HEK293T (cell line): ENCODE measurements around the gene ILK.

ENCODE experiments used
- CTCF ChIA-PET: fragments of 350-600 bp; formaldehyde crosslinking; extraction: SDS; loops from one replicate; lab custom pipeline; 2021; ENCODE audit warnings: antibody characterized with exemption, inconsistent platforms; lab: Yijun Ruan, JAX
- POLR2A ChIA-PET: fragments of 350-600 bp; formaldehyde crosslinking; extraction: SDS; loops from one replicate; lab custom pipeline; 2020; ENCODE audit warnings: antibody characterized with exemption, inconsistent platforms; lab: Yijun Ruan, JAX
- DNase-seq: peaks from one replicate; pipeline ENCODE4 v3.0.0; 2012; ENCODE audit warnings: mixed read lengths; ENCODE audit errors: extremely low spot score
- ARNT ChIP-seq: fragments of 450-650 bp; IDR thresholded peaks from 2 replicates; pipeline ENCODE4 v1.6.1; 2017; ENCODE audit warnings: mild to moderate bottlenecking
- BHLHE40 ChIP-seq: fragments of 450-650 bp; IDR thresholded peaks from 2 replicates; pipeline ENCODE4 v1.6.1; 2016; ENCODE audit warnings: mild to moderate bottlenecking, moderate library complexity, borderline replicate concordance
- CTBP1 ChIP-seq: fragments of 450-650 bp; IDR thresholded peaks from 2 replicates; pipeline ENCODE4 v1.6.1; 2016; ENCODE audit warnings: borderline replicate concordance
- ELF4 ChIP-seq: fragments of 450-650 bp; IDR thresholded peaks from 2 replicates; pipeline ENCODE4 v1.6.1; 2017; ENCODE audit warnings: antibody characterized with exemption
- FOXA1 ChIP-seq: fragments of 450-650 bp; IDR thresholded peaks from 2 replicates; pipeline ENCODE4 v1.6.1; 2016; ENCODE audit warnings: mild to moderate bottlenecking
- FOXK2 ChIP-seq: fragments of 450-650 bp; IDR thresholded peaks from 2 replicates; pipeline ENCODE4 v1.6.1; 2016; ENCODE audit warnings: mild to moderate bottlenecking
- FOXM1 ChIP-seq: fragments of 450-650 bp; IDR thresholded peaks from 2 replicates; pipeline ENCODE4 v1.6.1; 2017; ENCODE audit warnings: mild to moderate bottlenecking, borderline replicate concordance
- HDGF ChIP-seq: fragments of 450-650 bp; IDR thresholded peaks from 2 replicates; pipeline ENCODE4 v1.6.1; 2017; ENCODE audit warnings: antibody characterized with exemption, borderline replicate concordance
- L3MBTL2 ChIP-seq: fragments of 450-650 bp; conservative IDR thresholded peaks from 2 replicates; pipeline ENCODE4 v1.6.1; 2016; ENCODE audit warnings: mild to moderate bottlenecking
- LEF1 ChIP-seq: fragments of 450-650 bp; IDR thresholded peaks from 2 replicates; pipeline ENCODE4 v1.6.1; 2017; ENCODE audit warnings: mild to moderate bottlenecking, borderline replicate concordance
- NFRKB ChIP-seq: fragments of 450-650 bp; IDR thresholded peaks from 2 replicates; pipeline ENCODE4 v1.6.1; 2016; ENCODE audit warnings: mild to moderate bottlenecking, moderate library complexity
- SP1 ChIP-seq: fragments of 450-650 bp; IDR thresholded peaks from 2 replicates; pipeline ENCODE4 v1.6.1; 2017
- SUZ12 ChIP-seq: fragments of 450-650 bp; IDR thresholded peaks from 2 replicates; pipeline ENCODE4 v1.6.1; 2016; ENCODE audit warnings: mild to moderate bottlenecking
- TARDBP ChIP-seq: fragments of 450-650 bp; IDR thresholded peaks from 2 replicates; pipeline ENCODE4 v1.6.1; 2016
- ZNF384 ChIP-seq: fragments of 450-650 bp; IDR thresholded peaks from 2 replicates; pipeline ENCODE4 v1.6.1; 2016
- TF ChIP-seq, protein P1 (sequence below): fragments of 450-650 bp; IDR thresholded peaks from 2 replicates; pipeline ENCODE4 v1.6.1; 2016

The ILK gene

DNA sequence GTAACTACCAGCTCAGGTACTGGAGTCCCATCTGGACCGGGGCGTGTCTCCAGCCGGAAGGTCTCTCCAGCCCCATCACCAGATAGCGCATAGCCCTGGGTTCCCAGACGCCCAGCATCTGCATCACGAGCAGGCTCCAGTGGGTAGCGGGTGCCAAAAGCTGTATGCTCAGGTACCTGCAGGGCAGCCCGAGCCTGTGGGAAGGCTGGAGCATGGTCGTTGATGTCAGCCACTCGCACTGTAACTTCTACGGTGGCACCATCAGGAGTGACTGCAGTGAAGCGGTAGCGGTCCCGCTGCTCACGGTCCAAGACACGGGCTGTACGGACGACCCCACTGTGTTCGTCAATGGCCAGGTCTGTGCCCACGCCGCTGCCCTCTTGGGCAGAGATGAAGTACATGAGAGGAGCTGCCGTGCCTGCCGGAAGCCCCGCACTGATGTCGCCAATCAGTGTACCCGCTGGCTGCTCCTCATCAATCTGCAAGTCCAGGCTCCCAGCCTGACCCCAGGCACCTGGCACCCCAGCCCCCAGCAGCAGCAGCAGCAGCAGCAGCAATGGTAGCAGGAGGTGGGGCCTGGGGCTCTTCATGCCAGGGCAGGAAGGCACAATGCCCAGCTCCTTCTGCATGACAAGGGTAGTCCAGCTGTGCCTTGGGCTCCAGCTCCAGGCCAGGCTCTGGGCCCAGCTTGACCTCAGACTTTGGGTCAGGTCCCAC lies 37.6 kb downstream of the ILK start:
- CTCF ChIA-PET = no interaction called here
- POLR2A ChIA-PET = no interaction called here
- no peak for DNase-seq

DNA sequence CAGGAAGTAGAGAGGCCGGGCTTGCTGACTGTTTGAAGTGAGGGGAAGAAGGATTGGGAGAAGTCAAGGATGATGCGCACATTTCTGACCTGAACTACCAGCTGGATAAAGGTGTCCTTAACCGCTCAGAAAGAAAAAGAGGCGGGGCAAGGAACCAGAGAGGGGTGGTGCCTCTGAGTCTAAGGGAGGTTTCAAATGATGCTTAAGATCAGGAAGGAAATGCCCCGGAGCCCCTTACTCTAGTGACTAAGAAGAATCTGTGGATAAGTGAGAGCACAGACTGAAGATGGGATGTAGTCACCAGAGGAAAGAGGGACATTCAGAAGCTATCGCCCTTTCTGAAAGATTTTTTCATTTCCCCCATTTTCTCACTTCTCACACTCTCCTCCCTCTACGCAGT lies 39.4 kb downstream of the ILK start:
- CTCF ChIA-PET = no interaction called here

More for the DNA sequence above, 37.6 kb downstream of the ILK start:
- TF ChIP-seq L3MBTL2 (no peak), FOXA1 (no peak), ARNT (no peak), ZNF384 (no peak), TARDBP (no peak), HDGF (no peak), SUZ12 (no peak), BHLHE40 (no peak), ELF4 (no peak), SP1 (no peak), FOXK2 (no peak), NFRKB (no peak), CTBP1 (no peak), LEF1 (no peak), FOXM1 (no peak)
- TF ChIP-seq, protein P1, sequence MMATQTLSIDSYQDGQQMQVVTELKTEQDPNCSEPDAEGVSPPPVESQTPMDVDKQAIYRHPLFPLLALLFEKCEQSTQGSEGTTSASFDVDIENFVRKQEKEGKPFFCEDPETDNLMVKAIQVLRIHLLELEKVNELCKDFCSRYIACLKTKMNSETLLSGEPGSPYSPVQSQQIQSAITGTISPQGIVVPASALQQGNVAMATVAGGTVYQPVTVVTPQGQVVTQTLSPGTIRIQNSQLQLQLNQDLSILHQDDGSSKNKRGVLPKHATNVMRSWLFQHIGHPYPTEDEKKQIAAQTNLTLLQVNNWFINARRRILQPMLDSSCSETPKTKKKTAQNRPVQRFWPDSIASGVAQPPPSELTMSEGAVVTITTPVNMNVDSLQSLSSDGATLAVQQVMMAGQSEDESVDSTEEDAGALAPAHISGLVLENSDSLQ = no peak

DNA sequence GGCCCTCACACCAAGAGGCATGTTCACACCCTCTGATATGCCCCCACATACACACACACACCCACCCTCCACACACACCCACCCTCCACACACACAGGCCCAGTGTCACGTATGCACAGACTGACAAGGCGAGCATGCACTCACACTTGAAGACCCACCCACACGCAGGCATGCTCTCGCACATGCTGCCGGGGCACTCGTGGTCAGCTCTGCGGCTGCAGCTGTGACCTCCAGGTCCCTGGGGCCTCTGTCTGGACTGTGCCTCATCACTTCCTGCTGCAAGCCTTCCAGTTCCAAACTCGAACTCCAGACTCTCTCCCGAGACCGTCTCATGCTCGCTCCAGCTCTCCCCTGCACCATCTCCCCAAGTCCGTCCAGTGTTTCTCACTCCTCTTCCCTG lies 42.5 kb downstream of the ILK start:
- POLR2A ChIA-PET = interaction anchor here (0.7 kb wide), 1 partner anchor 11 kb away, joined by 3 read pairs; no protein-coding TSS in a partner anchor
- CTCF ChIA-PET = no interaction called here
- no peak for DNase-seq
- TF ChIP-seq FOXM1 (no peak), FOXK2 (no peak), CTBP1 (no peak), SUZ12 (no peak), ELF4 (no peak), FOXA1 (no peak), BHLHE40 (no peak), HDGF (no peak), TARDBP (no peak), ZNF384 (no peak), L3MBTL2 (no peak), LEF1 (no peak), NFRKB (no peak), ARNT (no peak), SP1 (no peak)
- TF ChIP-seq, protein P1 = no peak

More for the DNA sequence above, 39.4 kb downstream of the ILK start:
- TF ChIP-seq FOXM1 = no peak
- TF ChIP-seq NFRKB = no peak
- no peak for TF ChIP-seq FOXA1
- no peak for TF ChIP-seq BHLHE40
- TF ChIP-seq, protein P1 = no peak
- TF ChIP-seq ARNT = no peak
- no peak for TF ChIP-seq SUZ12
- TF ChIP-seq FOXK2 = no peak
- no peak for TF ChIP-seq SP1
- no peak for TF ChIP-seq ZNF384
- TF ChIP-seq ELF4 = no peak
- no peak for TF ChIP-seq LEF1
- TF ChIP-seq TARDBP = no peak
- no peak for TF ChIP-seq HDGF
- no peak for TF ChIP-seq CTBP1
- no peak for TF ChIP-seq L3MBTL2
- no peak for DNase-seq
- POLR2A ChIA-PET = no interaction called here

DNA sequence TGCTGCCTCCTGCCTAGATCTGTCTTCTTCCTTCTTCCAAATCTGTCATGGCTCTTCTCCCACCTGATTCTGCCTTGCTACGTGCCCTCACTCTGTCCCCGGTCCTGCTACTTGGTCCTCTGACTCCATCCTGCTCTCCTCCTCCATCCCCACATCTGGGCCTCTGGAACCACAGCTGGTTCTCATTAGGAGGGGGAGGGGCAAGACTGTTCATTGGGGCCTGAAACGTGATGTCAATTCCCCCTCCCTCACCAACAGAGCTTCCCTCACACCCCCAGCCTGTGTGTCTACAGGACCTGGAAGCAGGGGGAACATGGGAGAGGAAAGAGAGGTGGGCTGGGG lies 43.0 kb downstream of the ILK start:
- TF ChIP-seq ZNF384 (no peak), NFRKB (no peak)
- CTCF ChIA-PET = interaction anchor here (0.8 kb wide), 1 partner anchor 37 kb away, joined by 3 read pairs; the partner anchor contains the start of gene MRPL17
- POLR2A ChIA-PET = interaction anchor here (0.7 to 0.9 kb wide), 2 partner anchors 9 to 11 kb away, joined by 3 read pairs; no protein-coding TSS in a partner anchor
- no peak for DNase-seq

DNA sequence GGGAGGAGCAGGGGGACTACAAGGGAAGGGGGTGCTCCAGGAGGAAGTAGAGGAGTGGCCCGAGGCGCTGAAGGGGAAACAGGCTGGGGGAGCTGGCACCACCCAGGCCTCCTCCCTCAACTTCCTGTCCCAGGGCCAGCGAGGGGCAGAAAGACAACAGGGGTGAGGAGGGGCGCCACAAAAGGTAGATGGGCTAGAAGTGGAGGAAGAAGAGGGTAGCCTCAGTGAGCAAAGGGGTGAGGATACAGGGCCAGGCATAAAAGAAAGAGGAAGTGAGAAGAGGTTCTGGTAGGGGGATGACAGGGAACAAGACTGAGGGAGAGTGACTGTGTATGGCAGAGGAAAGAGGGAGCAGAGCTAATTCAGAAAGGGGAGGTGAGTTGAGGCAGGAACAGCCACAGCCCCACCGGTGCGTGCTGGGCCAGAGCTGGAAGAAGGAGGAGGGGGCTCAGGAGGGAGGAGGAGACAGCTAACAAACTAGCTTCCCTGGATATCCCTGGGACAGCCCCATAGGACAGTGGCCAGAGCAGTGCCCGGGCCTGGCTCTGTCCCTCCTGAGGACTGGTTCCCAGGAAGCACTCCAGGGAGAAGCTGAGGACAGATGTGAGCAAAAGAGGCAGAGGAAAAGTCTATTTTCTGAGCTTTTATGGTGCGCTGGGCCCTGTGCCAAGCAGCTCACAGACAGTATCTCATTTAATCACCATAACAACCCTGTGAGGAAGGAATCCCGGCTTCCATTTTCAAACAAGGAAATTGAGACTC lies 43.5 kb downstream of the ILK start:
- CTCF ChIA-PET = interaction anchor here (0.8 kb wide), 1 partner anchor 36 kb away, joined by 3 read pairs; the partner anchor contains the start of gene MRPL17

More for the DNA sequence above, 43.5 kb downstream of the ILK start:
- TF ChIP-seq FOXM1 = no peak
- no peak for TF ChIP-seq FOXK2
- no peak for TF ChIP-seq ARNT
- TF ChIP-seq, protein P1 = no peak
- POLR2A ChIA-PET = interaction anchor here (0.7 to 0.9 kb wide), 2 partner anchors 9 to 12 kb away, joined by 3 read pairs; no protein-coding TSS in a partner anchor
- DNase-seq = no peak
